Breast epithelium (tissue), 4 donors: ENCODE measurements around the gene MAPRE2. TPM values are rescaled to one million over a fixed set of nuclear protein-coding genes. Genes with fewer than 3 reads are reported as not detected.
A peak's percentile ranks its signal among the peaks of the same experiment; 100 is the strongest.

Experiments used
- DNase-seq, 2 donors: peaks; one replicate each; pipeline ENCODE4 v3.0.0-alpha.2; 2019; ENCODE audit warnings: low spot score in 2 of 2
- H3K27ac ChIP-seq, 2 donors: fragments of 200-600 bp; sonication (generic) in 1 of 2; one replicate each; pipeline ENCODE4 v1.5.1; 2016 to 2019; ENCODE audit warnings: mild to moderate bottlenecking in 1 of 2
- H3K27me3 ChIP-seq, 2 donors: fragments of 200-600 bp; sonication (generic) in 1 of 2; one replicate each; pipeline versions ENCODE4 v1.5.1 to v1.6.0; 2017 to 2019; ENCODE audit warnings: control low read depth in 1 of 2, mild to moderate bottlenecking in 1 of 2
- H3K36me3 ChIP-seq: fragments of 200-600 bp; one replicate; pipeline ENCODE4 v1.5.1; 2019
- H3K4me1 ChIP-seq, 2 donors: fragments of 200-600 bp; sonication (generic); one replicate each; pipeline ENCODE4 v1.5.1; 2016 to 2019; ENCODE audit warnings: control low read depth in 1 of 2
- H3K4me3 ChIP-seq, 3 donors: fragments of 200-600 bp; sonication (generic); 1 replicate in 2 of 3; 2 replicates in 1 of 3; pipeline ENCODE4 v1.5.1; 2016 to 2019; ENCODE audit warnings: mild to moderate bottlenecking in 3 of 3, moderate library complexity in 2 of 3
- H3K9me3 ChIP-seq, 2 donors: fragments of 200-600 bp; sonication (generic) in 1 of 2; one replicate each; pipeline ENCODE4 v1.5.1; 2016 to 2019; ENCODE audit warnings: control low read depth in 1 of 2
- POLR2A ChIP-seq: fragments of 450-650 bp; IDR thresholded peaks from one replicate; pipeline ENCODE4 v1.6.1; 2016; ENCODE audit warnings: antibody characterized with exemption, mild to moderate bottlenecking, moderate library complexity
- POLR2AphosphoS5 ChIP-seq, 3 donors: sonication (generic); formaldehyde crosslinking; IDR thresholded peaks; one replicate each; pipeline ENCODE4 v1.6.1; 2017; ENCODE audit warnings: antibody characterized with exemption in 3 of 3
- intact Hi-C: fragments of 100-400 bp; cut with DNase I; formaldehyde crosslinking; loops from one replicate; pipeline ENCODE4 v1.15.1; 2023; ENCODE audit warnings: low total_unique reads
- total RNA-seq, 3 donors: library from RNA; depleted of rRNA; stranded (reverse); fragments of >200 nt; gene quantifications; one replicate each; pipeline ENCODE4 v1.1.0, GENCODE V29; 2016
- TF ChIP-seq, protein P1 (sequence below), 3 donors: fragments of 450-650 bp; IDR thresholded peaks; one replicate each; pipeline ENCODE4 v1.5.1; 2016 to 2017; ENCODE audit warnings: antibody characterized with exemption in 3 of 3, mild to moderate bottlenecking in 3 of 3, moderate library complexity in 3 of 3

The MAPRE2 gene
- total RNA-seq, 3 donors from 2014 or later, result 17.0 to 38.8 (median 21.3) TPM

GRCh38 chr18:35047697-35048292 is 6.6 kb downstream of the MAPRE2 start:
- intact Hi-C loops, result no loop called here
- TF ChIP-seq, protein P1, sequence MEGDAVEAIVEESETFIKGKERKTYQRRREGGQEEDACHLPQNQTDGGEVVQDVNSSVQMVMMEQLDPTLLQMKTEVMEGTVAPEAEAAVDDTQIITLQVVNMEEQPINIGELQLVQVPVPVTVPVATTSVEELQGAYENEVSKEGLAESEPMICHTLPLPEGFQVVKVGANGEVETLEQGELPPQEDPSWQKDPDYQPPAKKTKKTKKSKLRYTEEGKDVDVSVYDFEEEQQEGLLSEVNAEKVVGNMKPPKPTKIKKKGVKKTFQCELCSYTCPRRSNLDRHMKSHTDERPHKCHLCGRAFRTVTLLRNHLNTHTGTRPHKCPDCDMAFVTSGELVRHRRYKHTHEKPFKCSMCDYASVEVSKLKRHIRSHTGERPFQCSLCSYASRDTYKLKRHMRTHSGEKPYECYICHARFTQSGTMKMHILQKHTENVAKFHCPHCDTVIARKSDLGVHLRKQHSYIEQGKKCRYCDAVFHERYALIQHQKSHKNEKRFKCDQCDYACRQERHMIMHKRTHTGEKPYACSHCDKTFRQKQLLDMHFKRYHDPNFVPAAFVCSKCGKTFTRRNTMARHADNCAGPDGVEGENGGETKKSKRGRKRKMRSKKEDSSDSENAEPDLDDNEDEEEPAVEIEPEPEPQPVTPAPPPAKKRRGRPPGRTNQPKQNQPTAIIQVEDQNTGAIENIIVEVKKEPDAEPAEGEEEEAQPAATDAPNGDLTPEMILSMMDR (IDR thresholded peaks at IDR 0.05), result no peak
- TF ChIP-seq POLR2AphosphoS5 (IDR thresholded peaks at IDR 0.05) (no peak), POLR2A (no peak)
- Histone ChIP-seq H3K9me3 (no peaks in the 10 kb centered on the region), H3K4me3 (no peak overlapping the region), H3K27me3 (no peaks in the 10 kb centered on the region), H3K27ac (no peak overlapping the region), H3K36me3 (no peaks in the 10 kb centered on the region), H3K4me1 (no peaks in the 10 kb centered on the region)
- no peak for DNase-seq

- H3K36me3 ChIP-seq, result no peaks in the 10 kb centered on the region
- TF ChIP-seq POLR2AphosphoS5 (IDR thresholded peaks at IDR 0.05) (no peak), POLR2A (no peak)
- TF ChIP-seq, protein P1 (IDR thresholded peaks at IDR 0.05), result no peak
- no peaks in the 10 kb centered on the region for H3K4me1 ChIP-seq
- H3K9me3 ChIP-seq, result no peaks in the 10 kb centered on the region
- H3K27me3 ChIP-seq, result no peaks in the 10 kb centered on the region
- H3K27ac ChIP-seq, result no peak overlapping the region
- no peak overlapping the region for H3K4me3 ChIP-seq
- intact Hi-C loops, result no loop called here
- no peak for DNase-seq
Measured at GRCh38 chr18:35049111-35050027, 8.2 kb downstream of the MAPRE2 start.

GRCh38 chr18:35050028-35050546 is 8.9 kb downstream of the MAPRE2 start:
- Histone ChIP-seq H3K4me3 (no peak overlapping the region), H3K27me3 (no peaks in the 10 kb centered on the region), H3K4me1 (no peaks in the 10 kb centered on the region), H3K9me3 (no peaks in the 10 kb centered on the region), H3K36me3 (no peaks in the 10 kb centered on the region), H3K27ac (peak overlapping the region in 1 of 2 donors; percentile 10)
- no peak for DNase-seq
- intact Hi-C loops, result no loop called here
- TF ChIP-seq POLR2A, result no peak
- TF ChIP-seq, protein P1 (IDR thresholded peaks at IDR 0.05), result no peak
- no peak for TF ChIP-seq POLR2AphosphoS5 (IDR thresholded peaks at IDR 0.05)

GRCh38 chr18:35050705-35051195 is 9.5 kb downstream of the MAPRE2 start:
- Histone ChIP-seq H3K9me3 (no peaks in the 10 kb centered on the region), H3K27ac (peak overlapping the region in 1 of 2 donors; percentile 8), H3K4me3 (no peak overlapping the region), H3K27me3 (no peaks in the 10 kb centered on the region), H3K36me3 (no peaks in the 10 kb centered on the region), H3K4me1 (no peaks in the 10 kb centered on the region)
- no peak for DNase-seq
- TF ChIP-seq POLR2A (no peak), POLR2AphosphoS5 (IDR thresholded peaks at IDR 0.05) (no peak)
- TF ChIP-seq, protein P1 (IDR thresholded peaks at IDR 0.05), result no peak
- intact Hi-C loops, result no loop called here
